GM13977 (cell line): Measurements from ENCODE around the gene TCF12.

Experiments
- DNase-seq: peaks from one replicate; pipeline ENCODE4 v3.0.0; 2012; ENCODE audit warnings: low spot score
- in situ Hi-C: fragments of 300-500 bp; cut with MboI; formaldehyde crosslinking; loops from one replicate; pipeline ENCODE4 v1.12.0; 2022; ENCODE audit warnings: low sequenced_read_pairs, low pct_unique_long_range_greater_than_20kb, mixed read lengths, inconsistent platforms; ENCODE audit not compliant: unreplicated experiment
- TF ChIP-seq, protein P1 (sequence below): IDR thresholded peaks from 2 replicates; pipeline ENCODE4 v1.5.1; 2012; ENCODE audit warnings: mild to moderate bottlenecking, control low read depth; ENCODE audit not compliant: insufficient read depth; ENCODE audit errors: extremely low read depth, missing control alignments

The TCF12 gene

DNA sequence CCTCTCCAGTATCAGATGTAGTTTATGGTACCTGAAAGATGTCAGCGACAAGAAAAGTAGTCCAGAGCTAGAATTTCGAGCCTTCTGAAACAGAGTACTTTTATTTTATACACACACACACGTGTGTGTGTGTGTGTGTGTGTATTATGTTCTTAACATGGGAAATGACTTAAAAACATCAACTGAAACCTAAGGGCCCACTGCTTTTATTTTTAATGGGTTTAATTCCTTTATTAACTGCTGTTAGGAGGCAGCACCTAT, 1.9 kb downstream of the TCF12 start:
- in situ Hi-C loops = no loop called here
- DNase-seq = no peak
- TF ChIP-seq, protein P1, sequence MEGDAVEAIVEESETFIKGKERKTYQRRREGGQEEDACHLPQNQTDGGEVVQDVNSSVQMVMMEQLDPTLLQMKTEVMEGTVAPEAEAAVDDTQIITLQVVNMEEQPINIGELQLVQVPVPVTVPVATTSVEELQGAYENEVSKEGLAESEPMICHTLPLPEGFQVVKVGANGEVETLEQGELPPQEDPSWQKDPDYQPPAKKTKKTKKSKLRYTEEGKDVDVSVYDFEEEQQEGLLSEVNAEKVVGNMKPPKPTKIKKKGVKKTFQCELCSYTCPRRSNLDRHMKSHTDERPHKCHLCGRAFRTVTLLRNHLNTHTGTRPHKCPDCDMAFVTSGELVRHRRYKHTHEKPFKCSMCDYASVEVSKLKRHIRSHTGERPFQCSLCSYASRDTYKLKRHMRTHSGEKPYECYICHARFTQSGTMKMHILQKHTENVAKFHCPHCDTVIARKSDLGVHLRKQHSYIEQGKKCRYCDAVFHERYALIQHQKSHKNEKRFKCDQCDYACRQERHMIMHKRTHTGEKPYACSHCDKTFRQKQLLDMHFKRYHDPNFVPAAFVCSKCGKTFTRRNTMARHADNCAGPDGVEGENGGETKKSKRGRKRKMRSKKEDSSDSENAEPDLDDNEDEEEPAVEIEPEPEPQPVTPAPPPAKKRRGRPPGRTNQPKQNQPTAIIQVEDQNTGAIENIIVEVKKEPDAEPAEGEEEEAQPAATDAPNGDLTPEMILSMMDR = no peak

DNA sequence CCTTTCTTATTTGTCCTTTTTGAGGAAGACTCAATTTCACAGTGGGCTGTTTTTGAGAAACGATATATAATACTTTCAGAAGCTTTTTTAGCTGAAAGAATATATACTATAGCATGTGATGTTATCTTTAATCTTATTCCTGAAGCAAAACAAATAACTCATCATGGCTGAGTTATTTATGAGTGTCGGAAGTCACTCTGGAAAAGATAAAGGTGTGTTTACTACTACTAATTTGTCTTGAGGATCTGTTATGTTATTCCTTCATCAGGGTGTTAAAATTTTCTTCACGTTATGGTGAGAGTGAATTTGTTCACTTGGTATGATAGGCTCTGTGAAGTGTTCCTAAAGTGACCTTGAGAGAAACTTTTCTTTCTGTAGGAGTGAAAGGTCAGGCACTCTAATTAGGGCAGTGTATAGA, 4.7 kb downstream of the TCF12 start:
- in situ Hi-C loops = no loop called here
- DNase-seq = no peak
- TF ChIP-seq, protein P1 = no peak

GRCh38 chr15:56927816-56928215, 9.4 kb downstream of the TCF12 start:
- DNase-seq = no peak
- TF ChIP-seq, protein P1 = no peak
- in situ Hi-C loops = no loop called here

DNA sequence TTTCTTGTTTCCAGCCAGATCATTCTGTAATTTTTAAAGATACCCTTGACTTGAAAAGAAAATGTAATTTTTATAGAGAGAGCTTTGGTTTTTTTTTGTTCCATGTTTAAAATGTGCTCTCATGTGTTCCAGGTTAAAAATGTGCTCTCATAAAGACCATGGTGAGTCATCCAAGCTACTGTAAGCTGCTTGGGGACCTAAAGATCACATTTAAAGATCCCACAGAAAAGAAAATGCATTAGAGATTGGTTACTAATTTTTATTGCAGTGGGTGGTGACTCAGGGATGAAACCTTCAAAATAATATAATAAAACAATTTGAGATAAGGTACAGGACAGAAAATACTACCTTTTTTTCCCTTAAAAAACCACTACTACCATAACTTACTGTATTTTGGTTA, 11.0 kb downstream of the TCF12 start:
- TF ChIP-seq, protein P1 = no peak
- DNase-seq = no peak
- in situ Hi-C loops = no loop called here

DNA sequence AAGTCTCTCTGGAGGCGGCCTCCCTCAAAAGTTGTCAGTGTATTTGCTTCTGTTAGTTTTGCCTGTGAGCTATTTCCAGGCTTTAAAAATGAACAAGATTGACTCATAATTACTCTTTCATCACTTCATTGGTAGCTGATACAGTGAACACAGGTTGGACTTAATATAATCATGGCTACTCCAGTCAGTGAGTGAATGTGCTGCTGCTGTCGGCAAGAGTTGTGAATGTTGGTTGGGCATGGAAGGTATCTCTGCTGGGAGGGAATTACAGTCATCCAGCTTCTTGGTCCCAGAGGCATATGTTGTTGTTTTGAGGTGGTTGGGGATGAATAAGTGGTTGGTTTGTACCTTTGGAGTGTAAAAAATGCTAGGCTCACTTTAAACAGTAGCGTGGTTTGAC, 11.5 kb downstream of the TCF12 start:
- in situ Hi-C loops = no loop called here
- TF ChIP-seq, protein P1 = no peak
- DNase-seq = no peak

GRCh38 chr15:56930669-56931313, 12.3 kb downstream of the TCF12 start:
- TF ChIP-seq, protein P1 = no peak
- in situ Hi-C loops = no loop called here
- DNase-seq = no peak
